HepG2 (cell line): ENCODE results near the gene LDLRAD4. TPM values are rescaled to one million over a fixed set of nuclear protein-coding genes. Genes with fewer than 3 reads are reported as not detected.

ENCODE experiments used
- ATAC-seq: fragments of 200-7000 bp; cut with Tn5 transposase; 3 replicates; pipeline ENCODE4 v1.9.1; 2020; ENCODE audit warnings: mild to moderate bottlenecking, moderate library complexity
- BruUV-seq: library from RNA; stranded (reverse); fragments of 400-500 nt; replicated peaks from 2 replicates; lab custom pipeline; 2021; lab: Mats Ljungman, UMichigan
- CTCF ChIA-PET: fragments of 300-600 bp; formaldehyde crosslinking; extraction: SDS; loops from one replicate; lab custom pipeline; 2021; ENCODE audit warnings: low total read pairs, inconsistent platforms, low intra/inter-chr PET ratio; lab: Yijun Ruan, JAX
- POLR2A ChIA-PET: fragments of 350-600 bp; sonication (Branson Sonifier 250); formaldehyde crosslinking; loops from one replicate; lab custom pipeline; 2020; ENCODE audit warnings: antibody characterized with exemption, inconsistent platforms; lab: Yijun Ruan, JAX
- DNase-seq: peaks from one replicate; pipeline ENCODE4 v3.0.0-alpha.2; 2015; ENCODE audit warnings: low spot score
- FAIRE-seq: peaks from 3 replicates; lab custom pipeline; 2011; peaks lifted over from hg19 to GRCh38; lab: Jason Lieb, UNC
- H2AFZ ChIP-seq: one replicate; pipeline ENCODE4 v1.6.1; 2011; ENCODE audit warnings: low read length, inconsistent platforms
- H3K27ac ChIP-seq: fragments of 300-600 bp; 3 replicates; pipeline ENCODE4 v1.8.0; 2011; ENCODE audit warnings: mixed run types, mild to moderate bottlenecking, mixed read lengths, low read length, inconsistent platforms; ENCODE audit not compliant: insufficient read depth; ENCODE audit errors: extremely low read length
- H3K27me3 ChIP-seq, 2 experiments: fragments of 200-600 bp in 1 of 2; 2 replicates in 1 of 2; 3 replicates in 1 of 2; pipeline versions ENCODE4 v1.6.0 to v1.8.0; 2011; ENCODE audit warnings: low read length in 2 of 2, mild to moderate bottlenecking in 2 of 2, moderate library complexity in 2 of 2, inconsistent platforms in 1 of 2; ENCODE audit not compliant: insufficient read depth in 2 of 2, control insufficient read depth in 1 of 2
- H3K36me3 ChIP-seq, 2 experiments: fragments of 200-600 bp in 1 of 2; replicated peaks in 1 of 2; 2 replicates in 1 of 2; 3 replicates in 1 of 2; pipeline versions ENCODE4 v1.5.1 to v1.8.0; 2011; ENCODE audit warnings: low read length in 2 of 2, inconsistent platforms in 1 of 2; ENCODE audit not compliant: insufficient read depth in 2 of 2, control insufficient read depth in 1 of 2
- H3K4me1 ChIP-seq: 2 replicates; pipeline ENCODE4 v1.5.1; 2012; ENCODE audit warnings: low read length, inconsistent platforms; ENCODE audit not compliant: insufficient read depth
- H3K4me2 ChIP-seq: 2 replicates; pipeline ENCODE4 v1.6.0; 2011; ENCODE audit warnings: low read depth, low read length, inconsistent platforms
- H3K4me3 ChIP-seq, 3 experiments: fragments of 200-600 bp in 1 of 3; sonication (generic), shearing (Covaris generic) in 1 of 3; replicated peaks in 1 of 3; 2 replicates each; pipeline ENCODE4 v1.5.1; 2011 to 2016; ENCODE audit warnings: low read length in 3 of 3, inconsistent platforms in 2 of 3, low read depth in 2 of 3, mild to moderate bottlenecking in 2 of 3, control low read depth in 1 of 3, mixed read lengths in 1 of 3; ENCODE audit not compliant: insufficient read depth in 1 of 3
- H3K79me2 ChIP-seq: one replicate; pipeline ENCODE4 v1.6.1; 2011; ENCODE audit warnings: low read length, inconsistent platforms; ENCODE audit not compliant: insufficient read depth
- H3K9ac ChIP-seq: 2 replicates; pipeline ENCODE4 v1.6.0; 2011; ENCODE audit warnings: mild to moderate bottlenecking, low read depth, low read length, inconsistent platforms; ENCODE audit not compliant: insufficient read depth
- H3K9me3 ChIP-seq: 2 replicates; pipeline ENCODE4 v1.5.1; 2012; ENCODE audit warnings: mild to moderate bottlenecking, low read length
- H4K20me1 ChIP-seq: 2 replicates; pipeline ENCODE4 v1.6.0; 2011; ENCODE audit warnings: inconsistent platforms, mild to moderate bottlenecking, low read length, moderate library complexity; ENCODE audit not compliant: insufficient read depth
- MAFF ChIP-seq: IDR thresholded peaks from 2 replicates; pipeline ENCODE4 v1.6.1; 2011; ENCODE audit warnings: low read depth, low read length, improper control_type of control experiment
- SKIL ChIP-seq: sonication (generic); formaldehyde crosslinking; IDR thresholded peaks from 2 replicates; pipeline ENCODE4 v1.8.0; 2022; ENCODE audit warnings: missing genetic modification reagents, mild to moderate bottlenecking, moderate library complexity, borderline replicate concordance
- SRSF4 ChIP-seq: fragments of 200-400 bp; formaldehyde crosslinking; IDR thresholded peaks from one replicate; pipeline ENCODE4 v1.6.1; 2018; ENCODE audit warnings: mild to moderate bottlenecking, low read depth, low read length, moderate library complexity; ENCODE audit not compliant: poor library complexity, severe bottlenecking
- TFDP2 ChIP-seq: sonication (generic); formaldehyde crosslinking; IDR thresholded peaks from 2 replicates; pipeline ENCODE4 v1.4.0; 2020; ENCODE audit warnings: missing genetic modification reagents
- ZNF550 ChIP-seq: sonication (generic); formaldehyde crosslinking; IDR thresholded peaks from 2 replicates; pipeline ENCODE4 v1.4.0; 2020; ENCODE audit warnings: mild to moderate bottlenecking, missing genetic modification reagents, borderline replicate concordance
- WGBS: methylation state at CpG from one replicate; pipeline ENCODE4 v1.1.6; 2017; ENCODE audit warnings: low lambda C conversion rate; 5-methylcytosine and 5-hydroxymethylcytosine counted together
- in situ Hi-C: cut with HindIII; loops from 2 replicates; pipeline ENCODE4 v1.10.0; 2017; ENCODE audit warnings: low pct_unique_long_range_greater_than_20kb; ENCODE audit not compliant: extremely low pct_ligation_motif_present
- intact Hi-C: fragments of 100-400 bp; cut with micrococcal nuclease; formaldehyde crosslinking; loops from one replicate; pipeline ENCODE4 v1.10.0; 2022; ENCODE audit not compliant: unreplicated experiment
- polyA plus RNA-seq, 8 experiments: library from polyadenylated mRNA; depleted of rRNA in 3 of 8; stranded (reverse) in 7 of 8; unstranded in 1 of 8; fragments of >200 nt; fragmentation: Illumina TruSeq in 4 of 8; extraction: Trizol in 4 of 8; gene quantifications; 2 replicates each; pipeline versions ENCODE4 v1.2.1 to v1.2.3, GENCODE V29; 2011 to 2016; ENCODE audit warnings: low read depth in 4 of 8, missing spikeins in 1 of 8, mixed read lengths in 1 of 8; ENCODE audit not compliant: insufficient read depth in 1 of 8
- total RNA-seq, 5 experiments: library from RNA; depleted of rRNA; stranded (reverse); fragments of >200 nt; fragmentation: Illumina TruSeq; extraction: Trizol; gene quantifications; 2 replicates each; pipeline ENCODE4 v1.2.3, GENCODE V29; 2016; ENCODE audit warnings: low read depth in 1 of 5

Gene LDLRAD4
- total and polyA plus RNA-seq, 2 of the 13 experiments (the other 11 are each of a cell fraction or from before 2014, with no cell fraction given): 13.6 to 20.9 TPM

GRCh38 chr18:13429016-13429415 lies 210.5 kb downstream of the LDLRAD4 start:
- H3K4me1 ChIP-seq: no peaks in the 10 kb centered on the region
- POLR2A ChIA-PET: no interaction called here
- no peaks in the 10 kb centered on the region for H4K20me1 ChIP-seq
- no peak overlapping the region for H3K4me3 ChIP-seq
- WGBS: 96% methylated on average over 5 of the region's 5 CpGs
- H3K36me3 ChIP-seq: no peaks in the 10 kb centered on the region
- in situ Hi-C loops (no loop called here), intact Hi-C loops (no loop called here)
- H2AFZ ChIP-seq: no peak overlapping the region
- no peak for ATAC-seq
- H3K4me2 ChIP-seq: no peak overlapping the region
- FAIRE-seq: no peak
- H3K9ac ChIP-seq: no peak overlapping the region
- H3K9me3 ChIP-seq: no peaks in the 10 kb centered on the region
- no peak for TF ChIP-seq ZNF550 (CRISPR knock-in tag)
- no peak for TF ChIP-seq SKIL (CRISPR knock-in tag)
- no peak for TF ChIP-seq SRSF4
- TF ChIP-seq TFDP2 (CRISPR knock-in tag): no peak
- no peak for TF ChIP-seq MAFF
- TF ChIP-seq, all 625 proteins: peak for 0
- no peaks in the 10 kb centered on the region for H3K27me3 ChIP-seq
- H3K27ac ChIP-seq: no peak overlapping the region
- DNase-seq: no peak
- CTCF ChIA-PET: no interaction called here
- no TSS peak for BruUV-seq
- H3K79me2 ChIP-seq: no peaks in the 10 kb centered on the region
